ENCODE measurements around the gene DNAJB8.

DNAJB8 gene

DNA sequence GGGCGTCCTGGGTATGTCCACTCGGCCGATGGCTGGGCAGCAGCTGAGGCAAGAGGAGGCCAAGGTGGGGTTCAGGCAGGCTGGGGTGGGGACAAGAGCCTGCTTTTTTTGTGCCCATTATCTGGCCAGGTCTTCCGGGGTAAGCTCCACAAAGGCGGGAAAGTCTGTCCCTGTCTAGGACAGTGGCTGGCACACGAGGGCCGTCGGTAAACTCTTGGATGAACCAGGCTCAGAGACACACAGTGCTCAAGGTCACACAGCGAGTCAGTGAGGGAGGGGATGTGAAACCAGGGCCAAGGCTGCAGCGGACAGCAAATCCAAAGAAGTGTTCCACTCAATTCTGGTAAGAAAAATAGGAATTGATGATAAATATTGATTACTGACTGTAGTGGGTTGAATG is 2.9 kb downstream of the DNAJB8 start:
- no peak for DNase-seq (ENCODE audit: low read depth)

GRCh38 chr3:128463354-128463753 is 3.3 kb downstream of the DNAJB8 start:
- DNase-seq (ENCODE audit: low read depth) = no peak

DNA sequence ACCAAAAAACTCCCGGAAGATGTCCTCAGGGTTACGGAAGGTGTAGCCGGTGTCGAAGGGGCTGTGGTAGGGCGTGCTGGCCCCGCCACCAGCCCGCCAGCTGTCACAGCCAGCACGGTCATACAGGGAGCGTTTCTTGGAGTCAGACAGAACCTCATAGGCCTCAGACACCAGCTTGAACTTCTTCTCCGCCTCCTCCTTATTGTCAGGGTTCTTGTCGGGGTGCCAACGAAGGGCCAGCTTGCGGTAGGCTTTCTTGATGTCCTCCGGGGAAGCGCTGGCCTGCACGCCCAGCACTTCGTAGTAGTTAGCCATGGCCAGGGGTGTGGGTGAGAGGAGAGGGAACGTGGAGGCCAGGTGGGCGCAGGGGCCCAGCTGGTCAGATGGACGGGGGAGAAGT is 3.8 kb downstream of the DNAJB8 start:
- no peak for DNase-seq (ENCODE audit: low read depth)

GRCh38 chr3:128462341-128462910 is 4.3 kb downstream of the DNAJB8 start:
- no peak for DNase-seq (ENCODE audit: low read depth)

DNA sequence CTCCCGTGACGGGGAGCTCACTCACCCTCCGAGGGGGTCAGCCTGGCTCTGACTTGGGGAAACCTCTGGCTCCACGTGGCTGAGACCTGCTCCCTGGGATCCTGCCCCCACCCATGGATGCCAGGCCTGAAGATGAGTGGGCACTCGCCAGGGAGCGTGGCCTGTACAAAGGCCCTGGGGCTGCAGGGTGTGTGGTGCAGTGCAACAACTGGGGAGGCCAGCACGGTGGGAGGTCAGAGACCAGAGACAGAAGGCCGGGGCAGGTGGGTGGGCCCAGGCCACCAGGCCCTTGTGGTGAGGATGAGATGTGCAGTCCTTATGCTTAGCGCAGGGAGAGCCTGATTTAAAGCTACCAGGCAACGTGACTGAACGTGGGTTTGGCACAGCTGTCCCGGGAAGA is 5.0 kb downstream of the DNAJB8 start:
- DNase-seq (ENCODE audit: low read depth) = no peak

DNA sequence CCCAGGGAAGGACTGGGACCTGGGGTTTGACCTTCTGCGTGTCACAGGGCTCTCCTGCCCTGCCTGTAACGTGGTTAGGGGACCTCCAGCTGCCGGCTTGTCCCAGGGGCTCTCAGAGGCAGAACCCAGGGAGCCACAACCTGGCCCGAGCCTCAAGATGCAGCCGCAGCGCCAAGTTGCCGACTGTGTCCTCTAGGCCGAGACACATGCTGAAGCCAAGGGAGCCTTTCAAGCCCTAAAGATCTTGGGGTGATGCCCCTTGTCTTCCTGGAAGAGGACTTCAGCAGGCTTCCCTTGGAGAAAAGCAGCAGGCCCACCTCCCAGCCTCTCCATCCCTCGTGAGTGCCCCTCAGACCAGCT is 7.2 kb downstream of the DNAJB8 start:
- no peak for DNase-seq (ENCODE audit: low read depth)

DNA sequence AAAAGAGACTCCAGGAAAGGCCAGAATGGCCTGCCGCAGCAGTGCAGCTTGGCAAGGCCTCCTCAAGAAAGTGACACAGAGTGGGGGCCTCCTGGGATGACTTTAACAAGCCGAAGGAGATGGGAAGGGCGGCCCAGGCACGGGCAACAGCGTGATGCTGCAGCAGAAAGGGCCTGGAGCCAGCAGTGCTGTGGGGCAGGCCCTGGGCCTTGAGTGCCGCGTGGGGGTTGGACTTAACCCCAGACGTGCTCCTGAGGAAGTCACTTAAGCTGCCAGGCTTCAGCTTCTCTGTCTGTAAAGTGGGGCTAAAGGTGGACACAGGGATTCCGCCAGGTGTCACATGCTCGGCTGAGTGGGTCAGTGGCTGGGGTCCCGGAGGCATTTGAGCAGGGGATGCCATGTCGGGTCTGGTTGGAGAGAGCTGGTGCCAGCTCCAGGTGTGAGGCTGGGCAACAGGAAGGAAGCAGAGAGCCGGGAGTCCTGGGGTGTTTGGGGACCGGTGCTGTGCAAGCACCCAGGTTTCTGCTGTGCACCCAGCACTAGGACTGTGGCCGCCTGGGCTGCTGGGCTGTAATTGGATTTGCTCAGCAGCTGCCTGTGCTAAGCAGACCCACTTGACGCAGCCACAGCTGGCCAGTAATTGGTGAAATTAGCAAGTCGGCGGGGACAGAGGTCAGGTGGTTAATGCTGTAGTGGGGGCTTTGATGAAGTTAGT is 7.8 kb downstream of the DNAJB8 start:
- no peak for DNase-seq (ENCODE audit: low read depth)

DNA sequence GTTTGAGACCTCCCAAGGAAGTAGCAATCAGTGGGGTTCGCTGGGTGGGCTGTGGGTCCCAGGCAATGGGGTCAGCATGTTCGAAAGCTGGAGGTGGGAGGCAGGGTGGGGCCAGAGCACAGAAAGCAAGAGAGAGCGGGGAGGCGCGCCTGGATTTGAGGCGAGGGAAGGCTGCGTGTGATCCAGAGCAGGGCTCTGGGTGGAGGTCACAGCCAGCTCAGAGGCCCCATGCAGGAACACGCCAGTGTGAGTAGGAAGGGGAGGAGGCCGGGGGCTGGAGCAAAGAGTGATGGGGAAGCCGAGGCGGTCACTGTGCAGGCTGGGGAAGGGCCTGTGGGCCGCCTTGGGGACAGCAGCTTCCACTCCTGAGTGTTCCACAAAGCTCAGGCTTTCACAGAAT is 8.8 kb downstream of the DNAJB8 start:
- DNase-seq (ENCODE audit: low read depth) = no peak

GRCh38 chr3:128456776-128457715 is 9.6 kb downstream of the DNAJB8 start:
- DNase-seq (ENCODE audit: low read depth) = no peak

GRCh38 chr3:128455786-128456748 is 10.6 kb downstream of the DNAJB8 start:
- DNase-seq (ENCODE audit: low read depth) = no peak

GRCh38 chr3:128455116-128455515 is 11.6 kb downstream of the DNAJB8 start:
- no peak for DNase-seq (ENCODE audit: low read depth)

- no peak for DNase-seq (ENCODE audit: low read depth)
These were observed 12.4 kb downstream of the DNAJB8 start for GRCh38 chr3:128454310-128454618.

DNA sequence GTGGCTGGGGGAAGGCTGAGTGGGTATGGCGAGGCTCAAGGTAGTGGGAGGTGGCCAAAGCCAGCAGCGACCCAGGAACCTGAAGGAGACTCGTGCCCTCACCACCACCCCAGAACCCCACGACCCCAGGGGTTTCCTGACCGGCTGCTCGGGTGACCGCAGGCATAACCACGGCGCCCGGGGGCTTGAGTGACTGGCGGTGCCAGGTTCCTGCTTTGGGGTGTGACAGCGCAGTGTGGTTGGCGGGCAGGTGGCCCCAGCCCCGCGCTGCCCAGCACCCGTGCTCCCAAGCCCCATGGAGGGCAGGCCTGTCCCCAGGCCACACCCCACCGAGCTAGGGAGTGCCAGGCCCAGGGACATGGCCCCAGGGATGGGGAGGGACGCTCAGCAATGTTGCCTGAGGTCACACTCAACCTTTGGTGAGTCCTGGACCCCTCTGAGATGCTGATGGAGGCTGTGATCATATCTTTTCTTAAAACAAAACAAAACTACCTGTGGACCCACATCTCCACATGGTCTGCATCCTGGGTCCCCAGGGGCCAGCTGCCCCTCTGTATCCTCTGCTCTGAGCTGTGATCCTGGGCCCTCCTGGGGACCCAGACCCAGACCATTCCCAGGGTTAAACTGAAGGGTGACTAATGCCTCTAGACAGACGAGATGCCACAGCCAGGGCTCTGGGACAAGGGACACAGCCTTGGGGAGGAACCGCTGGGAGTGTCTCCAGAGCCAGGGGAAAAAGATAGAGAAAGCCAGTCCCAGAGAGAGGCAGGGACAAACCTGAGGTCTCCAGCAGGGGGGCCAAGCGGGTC is 13.0 kb downstream of the DNAJB8 start:
- DNase-seq (ENCODE audit: low read depth) = no peak

GRCh38 chr3:128452678-128453275 is 13.9 kb downstream of the DNAJB8 start:
- DNase-seq (ENCODE audit: low read depth) = no peak

DNA sequence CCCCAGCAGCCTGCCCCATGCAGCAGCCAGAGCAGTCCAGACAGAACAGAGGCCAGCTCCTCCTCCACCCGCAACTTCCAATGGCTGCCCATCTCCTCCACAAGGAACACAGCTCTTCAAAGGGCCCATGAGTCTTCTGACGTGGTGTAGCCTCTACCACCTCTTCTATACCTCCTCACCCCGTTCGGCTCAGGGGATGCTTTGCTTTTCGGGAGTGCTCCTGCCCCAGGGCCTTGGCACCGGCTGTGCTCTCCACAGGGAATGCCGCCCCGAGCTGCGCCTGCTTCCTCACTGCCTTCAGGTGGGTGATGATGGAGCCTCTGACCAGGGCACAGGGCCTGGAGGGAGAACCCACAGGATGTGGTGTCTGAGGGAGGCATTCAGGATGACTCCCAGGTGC is 14.6 kb downstream of the DNAJB8 start:
- DNase-seq (ENCODE audit: low read depth) = no peak

DNA sequence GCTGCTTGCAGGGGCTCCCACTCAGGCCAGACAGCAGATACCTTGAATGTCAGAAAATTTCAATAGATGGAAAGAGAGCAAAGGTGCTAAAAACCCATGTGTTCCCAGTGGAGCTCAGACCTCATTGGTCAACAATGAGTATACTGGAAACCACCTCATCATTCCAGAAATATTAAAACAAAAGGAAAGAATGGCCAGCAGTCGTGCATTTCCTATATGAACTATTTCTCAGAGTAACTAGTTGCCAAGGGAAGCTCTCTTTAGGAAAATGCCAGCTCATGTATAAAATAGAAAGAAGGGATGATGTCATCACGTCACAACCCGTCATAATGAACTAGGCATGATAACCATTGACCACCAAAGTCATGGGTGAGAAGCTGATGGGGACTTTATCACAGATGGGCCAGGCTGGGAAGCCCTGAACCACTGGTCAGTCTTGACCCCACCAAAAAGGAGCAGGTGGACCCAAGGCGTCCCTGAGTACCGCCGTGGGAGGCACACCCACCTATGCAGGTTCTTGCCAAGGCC is 17.5 kb downstream of the DNAJB8 start:
- DNase-seq (ENCODE audit: low read depth) = no peak

GRCh38 chr3:128448491-128448890 is 18.2 kb downstream of the DNAJB8 start:
- DNase-seq (ENCODE audit: low read depth) = no peak

- no peak for DNase-seq (ENCODE audit: low read depth)
These were observed 19.1 kb downstream of the DNAJB8 start for GRCh38 chr3:128447561-128448013.

DNA sequence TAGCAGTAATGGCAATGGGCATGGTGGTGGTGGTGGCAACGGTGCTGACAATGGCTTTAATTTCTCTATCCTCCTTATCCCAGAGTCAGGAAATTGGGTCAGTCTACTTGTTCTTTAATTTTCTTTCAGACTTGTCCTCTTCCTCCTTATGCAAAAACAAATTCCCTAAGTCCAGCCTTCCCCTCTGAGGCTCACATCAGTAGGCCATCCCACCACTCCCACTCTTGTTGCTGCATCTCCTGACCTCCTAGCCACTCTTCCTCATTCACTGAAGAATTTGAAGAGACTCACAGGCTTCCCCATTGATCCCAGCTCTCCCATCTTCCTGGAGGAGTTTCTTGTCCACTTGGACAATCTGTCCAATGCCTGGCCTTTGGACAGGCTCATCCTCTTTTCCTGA is 19.9 kb downstream of the DNAJB8 start:
- DNase-seq (ENCODE audit: low read depth) = no peak

- no peak for DNase-seq (ENCODE audit: low read depth)
These were observed 21.3 kb downstream of the DNAJB8 start for GRCh38 chr3:128445357-128445756.

All from HS-5 (cell line).